Fibroblast of the aortic adventitia (primary cell): ENCODE results near the gene NGDN. TPM values are rescaled to one million over a fixed set of nuclear protein-coding genes. Genes with fewer than 3 reads are reported as not detected.

Experiments used
- DNase-seq: peaks from one replicate; pipeline ENCODE4 v3.0.0-alpha.2; 2010; ENCODE audit warnings: low read depth
- H3K4me3 ChIP-seq: 2 replicates; pipeline ENCODE4 v1.5.1; 2011; ENCODE audit warnings: low read depth, mild to moderate bottlenecking, control low read depth, low read length, moderate library complexity
- CTCF ChIP-seq: IDR thresholded peaks from 2 replicates; pipeline ENCODE4 v1.5.1; 2011; ENCODE audit warnings: mild to moderate bottlenecking, low read length, control low read depth, inconsistent platforms; ENCODE audit not compliant: insufficient read depth
- total RNA-seq: library from RNA; depleted of rRNA; stranded (reverse); fragments of >200 nt; gene quantifications from 2 replicates; pipeline ENCODE4 v1.2.3, GENCODE V29; 2012; ENCODE audit warnings: low replicate concordance

The NGDN gene
- total RNA-seq, 1 donor, result 31.5 TPM

- no peak for DNase-seq
- no peak for TF ChIP-seq CTCF
- no peak overlapping the region for H3K4me3 ChIP-seq
Observed at GRCh38 chr14:23434488-23435222, 34.8 kb upstream of the NGDN start.

- H3K4me3 ChIP-seq, result no peak within 1 kb of the TSS
- no peak for DNase-seq
- TF ChIP-seq CTCF, result no peak
Observed at GRCh38 chr14:23435543-23436326, 33.8 kb upstream of the NGDN start, which contains the start of gene MYH7. Gene MYH7 (minus strand): TSS chr14:23435660. CDS start chr14:23433732, 1,928 bp downstream.

- no peak for TF ChIP-seq CTCF
- H3K4me3 ChIP-seq, result no peak overlapping the region
Observed at GRCh38 chr14:23436327-23437132, 33.0 kb upstream of the NGDN start.

GRCh38 chr14:23437133-23438100 lies 32.1 kb upstream of the NGDN start:
- no peak overlapping the region for H3K4me3 ChIP-seq
- DNase-seq, result no peak
- TF ChIP-seq CTCF, result no peak

More at GRCh38 chr14:23436327-23437132, 33.0 kb upstream of the NGDN start:
- no peak for DNase-seq

- H3K4me3 ChIP-seq, result no peak overlapping the region
- DNase-seq, result no peak
- TF ChIP-seq CTCF, result no peak
Observed at GRCh38 chr14:23438101-23438971, 31.2 kb upstream of the NGDN start.
